D341Med (cell line): ENCODE data around the gene RAF1.
A peak's percentile ranks its signal among the peaks of the same experiment; 100 is the strongest.
"Not testable (repeated sequence)": the region's sequence is repeated elsewhere in the genome, so short reads cannot be mapped to it uniquely, and the experiment has no call there.

Experiments
- DNase-seq: peaks from one replicate; pipeline ENCODE4 v3.0.0; 2012; ENCODE audit warnings: low spot score

RAF1 gene

GRCh38 chr3:12638105-12638504 is 25.8 kb downstream of the RAF1 start:
- DNase-seq: peak; percentile 30

- DNase-seq: no peak
Measured at GRCh38 chr3:12633108-12633507, 30.8 kb downstream of the RAF1 start.

- no peak for DNase-seq
Measured at GRCh38 chr3:12632523-12632922, 31.4 kb downstream of the RAF1 start.

GRCh38 chr3:12630843-12631242 is 33.1 kb downstream of the RAF1 start:
- not testable (repeated sequence) for DNase-seq

- DNase-seq: no peak
Measured at GRCh38 chr3:12630292-12630691, 33.6 kb downstream of the RAF1 start.

- peak; percentile 33 for DNase-seq
Measured at GRCh38 chr3:12629560-12629959, 34.4 kb downstream of the RAF1 start.

GRCh38 chr3:12628813-12629212 is 35.1 kb downstream of the RAF1 start:
- DNase-seq: no peak

GRCh38 chr3:12627370-12627769 is 36.5 kb downstream of the RAF1 start:
- DNase-seq: no peak

GRCh38 chr3:12624964-12625363 is 39.0 kb downstream of the RAF1 start:
- not testable (repeated sequence) for DNase-seq

GRCh38 chr3:12624056-12624455 is 39.9 kb downstream of the RAF1 start:
- no peak for DNase-seq

- no peak for DNase-seq
Measured at GRCh38 chr3:12622335-12622734, 41.6 kb downstream of the RAF1 start.

GRCh38 chr3:12620729-12621128 is 43.2 kb downstream of the RAF1 start:
- DNase-seq: no peak

GRCh38 chr3:12620305-12620704 is 43.6 kb downstream of the RAF1 start:
- DNase-seq: no peak

- no peak for DNase-seq
Measured at GRCh38 chr3:12618426-12618825, 45.5 kb downstream of the RAF1 start.

GRCh38 chr3:12615266-12615665 is 48.7 kb downstream of the RAF1 start:
- DNase-seq: no peak

GRCh38 chr3:12613250-12613649 is 50.7 kb downstream of the RAF1 start:
- no peak for DNase-seq

GRCh38 chr3:12612514-12613226 is 51.2 kb downstream of the RAF1 start:
- no peak for DNase-seq

GRCh38 chr3:12611117-12611516 is 52.8 kb downstream of the RAF1 start:
- no peak for DNase-seq

- DNase-seq: no peak
Measured at GRCh38 chr3:12608376-12608775, 55.5 kb downstream of the RAF1 start.

- DNase-seq: no peak
Measured at GRCh38 chr3:12603969-12604368, 59.9 kb downstream of the RAF1 start.

GRCh38 chr3:12601072-12601471 is 62.8 kb downstream of the RAF1 start:
- DNase-seq: no peak

- no peak for DNase-seq
Measured at GRCh38 chr3:12598890-12599289, 65.0 kb downstream of the RAF1 start.

- no peak for DNase-seq
Measured at GRCh38 chr3:12593473-12593872, 70.4 kb downstream of the RAF1 start.

- no peak for DNase-seq
Measured at GRCh38 chr3:12591997-12592715, 71.8 kb downstream of the RAF1 start.
